ENCODE results near the gene SEC62. TPM values are rescaled to one million over a fixed set of nuclear protein-coding genes. Genes with fewer than 3 reads are reported as not detected.

SEC62 gene
- total and polyA plus RNA-seq, 12 donors: 34.1 to 165 (median 77.7) TPM

GRCh38 chr3:169955406-169955805 lies 11.2 kb upstream of the SEC62 start:
- no peaks in the 10 kb centered on the region for H3K9me3 ChIP-seq
- peaks cover 0 to 14% (median 0%) of the 10 kb centered on the region in 9 donors for H3K4me1 ChIP-seq
- H3K4me3 ChIP-seq: no peak overlapping the region
- ATAC-seq (no peak), DNase-seq (no peak)
- H3K36me3 ChIP-seq: no peaks in the 10 kb centered on the region
- H3K27me3 ChIP-seq: no peaks in the 10 kb centered on the region
- no peak for TF ChIP-seq CTCF (IDR thresholded peaks at IDR 0.05)
- intact Hi-C loops (cut with DNase I): loop anchor here in 1 of 10 donors (10.0 kb wide), 1 partner anchor 81 kb away; no protein-coding TSS in a partner anchor
- WGBS, 2 donors: 88 to 90% methylated on average over 2 of the region's 2 CpGs
- H3K27ac ChIP-seq: no peak overlapping the region

- H3K4me1 ChIP-seq: peaks cover 0 to 28% (median 22%) of the 10 kb centered on the region in 9 donors
- intact Hi-C loops (cut with DNase I): loop anchor here in 4 of 10 donors (10.0 kb wide), 3 partner anchors 99 to 1099 kb away; partner anchors contain the start of genes LRRC31 (in 3 of the 4), ACTRT3 (in 1 of the 4) and TERC (in 1 of the 4)
- ATAC-seq (no peak), DNase-seq (no peak)
- peaks cover 0 to 4% (median 0%) of the 10 kb centered on the region in 9 donors for H3K36me3 ChIP-seq
- H3K27me3 ChIP-seq: no peaks in the 10 kb centered on the region
- 23 to 29% methylated on average over 2 of the region's 2 CpGs for WGBS, 2 donors
- no peak overlapping the region for H3K27ac ChIP-seq
- H3K9me3 ChIP-seq: no peaks in the 10 kb centered on the region
- no peak overlapping the region for H3K4me3 ChIP-seq
- no peak for TF ChIP-seq CTCF (IDR thresholded peaks at IDR 0.05)
These were observed 2.4 kb upstream of the SEC62 start for GRCh38 chr3:169964176-169964575.

GRCh38 chr3:169965562-169966427 lies 812 bp upstream of the SEC62 start:
- ATAC-seq (peak in 4 of 8 donors; percentile 1 to 11 (median 6)), DNase-seq (no peak)
- 62 to 63% methylated on average over 21 of the region's 21 CpGs for WGBS, 2 donors
- intact Hi-C loops (cut with DNase I): loop anchor here in 9 of 10 donors (1.0 to 10.0 kb wide), 11 partner anchors 37 to 1101 kb away; partner anchors contain the start of genes LRRC31 (in 3 of the 9), TERC (in 2 of the 9), ACTRT3 (in 1 of the 9) and GPR160 (in 1 of the 9)
- TF ChIP-seq CTCF (IDR thresholded peaks at IDR 0.05): no peak
- H3K9me3 ChIP-seq: no peaks in the 10 kb centered on the region
- peak overlapping the region; percentile 76 to 93 (median 84) for H3K4me3 ChIP-seq
- H3K4me1 ChIP-seq: peaks cover 0 to 44% (median 39%) of the 10 kb centered on the region in 9 donors
- H3K36me3 ChIP-seq: peaks cover 0 to 13% (median 0%) of the 10 kb centered on the region in 9 donors
- H3K27me3 ChIP-seq: no peaks in the 10 kb centered on the region
- peak overlapping the region; percentile 87 to 98 (median 96) for H3K27ac ChIP-seq
